SK-N-SH treated with all-trans-retinoic acid at 6 μM for 48 hours (cell line): ENCODE measurements around the gene TRIM33.

Source experiments
- ATAC-seq: fragments of 200-7000 bp; cut with Tn5 transposase; 3 replicates; pipeline ENCODE4 v1.9.1; 2020; ENCODE audit warnings: mild to moderate bottlenecking, moderate library complexity
- ARNTL ChIP-seq: fragments of 450-650 bp; formaldehyde crosslinking; IDR thresholded peaks from 2 replicates; pipeline ENCODE4 v1.5.0; 2020; ENCODE audit warnings: low read depth, mild to moderate bottlenecking, moderate library complexity, borderline replicate concordance
- BACH2 ChIP-seq: fragments of 250-450 bp; sonication (Bioruptor Pico); IDR thresholded peaks from 2 replicates; pipeline ENCODE4 v1.9.0; 2021; ENCODE audit warnings: mild to moderate bottlenecking, borderline replicate concordance
- CSDC2 ChIP-seq: fragments of 250-450 bp; sonication (Bioruptor Pico); IDR thresholded peaks from 2 replicates; pipeline ENCODE4 v1.5.0; 2020; ENCODE audit warnings: mild to moderate bottlenecking, moderate library complexity
- ESRRG ChIP-seq: fragments of 250-450 bp; sonication (Bioruptor Pico); IDR thresholded peaks from 2 replicates; pipeline ENCODE4 v1.6.1; 2021; ENCODE audit warnings: mild to moderate bottlenecking
- GLIS3 ChIP-seq: fragments of 250-450 bp; sonication (Bioruptor Pico); IDR thresholded peaks from 2 replicates; pipeline ENCODE4 v1.5.0; 2020; ENCODE audit warnings: mild to moderate bottlenecking, moderate library complexity
- ISL1 ChIP-seq: fragments of 250-450 bp; sonication (Bioruptor Pico); IDR thresholded peaks from 2 replicates; pipeline ENCODE4 v2.1.2; 2022; ENCODE audit warnings: mild to moderate bottlenecking, moderate library complexity
- OSR1 ChIP-seq: fragments of 250-450 bp; sonication (Bioruptor Pico); IDR thresholded peaks from 2 replicates; pipeline ENCODE4 v1.8.0; 2022; ENCODE audit warnings: moderate library complexity, mild to moderate bottlenecking, inconsistent platforms
- RARB ChIP-seq: fragments of 250-450 bp; sonication (Bioruptor Pico); IDR thresholded peaks from 2 replicates; pipeline ENCODE4 v1.8.0; 2021; ENCODE audit warnings: mild to moderate bottlenecking, moderate library complexity
- SNAI2 ChIP-seq: fragments of 250-450 bp; sonication (Bioruptor Pico); IDR thresholded peaks from 2 replicates; pipeline ENCODE4 v1.5.0; 2020; ENCODE audit warnings: mild to moderate bottlenecking, moderate library complexity
- TCF4 ChIP-seq: fragments of 250-450 bp; sonication (Bioruptor Pico); IDR thresholded peaks from 2 replicates; pipeline ENCODE4 v1.8.0; 2021; ENCODE audit warnings: mild to moderate bottlenecking, moderate library complexity, borderline replicate concordance
- TOX ChIP-seq: fragments of 250-450 bp; sonication (Bioruptor Pico); IDR thresholded peaks from 2 replicates; pipeline ENCODE4 v1.8.0; 2021; ENCODE audit warnings: mild to moderate bottlenecking, moderate library complexity, borderline replicate concordance
- ZC3H10 ChIP-seq: fragments of 250-450 bp; sonication (Bioruptor Pico); IDR thresholded peaks from 2 replicates; pipeline ENCODE4 v1.5.1; 2021; ENCODE audit warnings: mild to moderate bottlenecking, moderate library complexity
- ZFP3 ChIP-seq: fragments of 250-450 bp; sonication (Bioruptor Pico); IDR thresholded peaks from 2 replicates; pipeline ENCODE4 v1.5.0; 2020; ENCODE audit warnings: mild to moderate bottlenecking, moderate library complexity
- ZFP30 ChIP-seq: fragments of 450-650 bp; formaldehyde crosslinking; IDR thresholded peaks from 2 replicates; pipeline ENCODE4 v1.5.0; 2022; ENCODE audit warnings: mild to moderate bottlenecking, moderate library complexity
- ZNF565 ChIP-seq: fragments of 450-650 bp; formaldehyde crosslinking; conservative IDR thresholded peaks from 2 replicates; pipeline ENCODE4 v1.5.0; 2020; ENCODE audit warnings: low read depth, mild to moderate bottlenecking, moderate library complexity
- ZNF70 ChIP-seq: fragments of 450-650 bp; formaldehyde crosslinking; IDR thresholded peaks from 2 replicates; pipeline ENCODE4 v1.5.0; 2020; ENCODE audit warnings: mild to moderate bottlenecking, moderate library complexity
- ZNF8 ChIP-seq: fragments of 450-650 bp; formaldehyde crosslinking; IDR thresholded peaks from 2 replicates; pipeline ENCODE4 v1.5.0; 2020; ENCODE audit warnings: mild to moderate bottlenecking, moderate library complexity
- TF ChIP-seq, protein P1 (sequence below): fragments of 250-450 bp; sonication (Bioruptor Pico); IDR thresholded peaks from 2 replicates; pipeline ENCODE4 v1.5.0; 2020; ENCODE audit warnings: mild to moderate bottlenecking, moderate library complexity
- TF ChIP-seq, protein P2 (sequence below): fragments of 250-450 bp; sonication (Bioruptor Pico); IDR thresholded peaks from 2 replicates; pipeline ENCODE4 v1.5.1; 2021; ENCODE audit warnings: mild to moderate bottlenecking, moderate library complexity
- TF ChIP-seq, protein P3 (sequence below): fragments of 250-450 bp; sonication (Bioruptor Pico); IDR thresholded peaks from 2 replicates; pipeline ENCODE4 v1.8.0; 2020; ENCODE audit warnings: mild to moderate bottlenecking, moderate library complexity, borderline replicate concordance
- TF ChIP-seq, protein P4 (sequence below): fragments of 250-450 bp; sonication (Bioruptor Pico); IDR thresholded peaks from 2 replicates; pipeline ENCODE4 v1.5.1; 2020; ENCODE audit warnings: low read depth, mild to moderate bottlenecking, moderate library complexity
- TF ChIP-seq, protein P5 (sequence below): fragments of 250-450 bp; sonication (Bioruptor Pico); IDR thresholded peaks from 2 replicates; pipeline ENCODE4 v1.8.0; 2021; ENCODE audit warnings: low read depth, mild to moderate bottlenecking, moderate library complexity, borderline replicate concordance

The TRIM33 gene

DNA sequence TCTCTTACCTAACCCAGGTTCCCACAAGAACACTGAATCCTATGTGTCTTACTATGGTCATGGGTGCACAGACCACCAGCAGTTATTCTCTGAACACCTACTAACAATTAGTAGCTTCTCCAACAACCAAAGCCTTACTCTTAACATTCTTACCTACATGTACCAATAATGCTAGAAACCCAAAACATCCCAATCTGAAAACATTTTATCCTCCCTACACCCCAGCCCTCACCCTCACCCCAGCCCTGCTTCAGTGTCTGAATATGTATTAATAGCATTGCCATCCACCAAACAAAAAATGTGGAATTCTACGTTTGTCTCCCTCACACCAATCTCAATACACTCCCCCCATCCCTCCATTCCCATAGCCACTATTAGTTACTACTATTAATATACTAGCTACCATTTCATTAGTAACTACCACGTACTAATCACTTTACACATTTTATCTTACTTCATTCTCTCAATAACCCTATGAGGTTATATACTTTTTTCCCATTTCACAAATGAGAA is 2.6 kb downstream of the TRIM33 start:
- TF ChIP-seq ZFP30 (no peak), ZNF8 (CRISPR knock-in tag) (no peak), ZNF565 (CRISPR knock-in tag) (no peak), RARB (no peak), ARNTL (no peak)
- TF ChIP-seq, protein P1, sequence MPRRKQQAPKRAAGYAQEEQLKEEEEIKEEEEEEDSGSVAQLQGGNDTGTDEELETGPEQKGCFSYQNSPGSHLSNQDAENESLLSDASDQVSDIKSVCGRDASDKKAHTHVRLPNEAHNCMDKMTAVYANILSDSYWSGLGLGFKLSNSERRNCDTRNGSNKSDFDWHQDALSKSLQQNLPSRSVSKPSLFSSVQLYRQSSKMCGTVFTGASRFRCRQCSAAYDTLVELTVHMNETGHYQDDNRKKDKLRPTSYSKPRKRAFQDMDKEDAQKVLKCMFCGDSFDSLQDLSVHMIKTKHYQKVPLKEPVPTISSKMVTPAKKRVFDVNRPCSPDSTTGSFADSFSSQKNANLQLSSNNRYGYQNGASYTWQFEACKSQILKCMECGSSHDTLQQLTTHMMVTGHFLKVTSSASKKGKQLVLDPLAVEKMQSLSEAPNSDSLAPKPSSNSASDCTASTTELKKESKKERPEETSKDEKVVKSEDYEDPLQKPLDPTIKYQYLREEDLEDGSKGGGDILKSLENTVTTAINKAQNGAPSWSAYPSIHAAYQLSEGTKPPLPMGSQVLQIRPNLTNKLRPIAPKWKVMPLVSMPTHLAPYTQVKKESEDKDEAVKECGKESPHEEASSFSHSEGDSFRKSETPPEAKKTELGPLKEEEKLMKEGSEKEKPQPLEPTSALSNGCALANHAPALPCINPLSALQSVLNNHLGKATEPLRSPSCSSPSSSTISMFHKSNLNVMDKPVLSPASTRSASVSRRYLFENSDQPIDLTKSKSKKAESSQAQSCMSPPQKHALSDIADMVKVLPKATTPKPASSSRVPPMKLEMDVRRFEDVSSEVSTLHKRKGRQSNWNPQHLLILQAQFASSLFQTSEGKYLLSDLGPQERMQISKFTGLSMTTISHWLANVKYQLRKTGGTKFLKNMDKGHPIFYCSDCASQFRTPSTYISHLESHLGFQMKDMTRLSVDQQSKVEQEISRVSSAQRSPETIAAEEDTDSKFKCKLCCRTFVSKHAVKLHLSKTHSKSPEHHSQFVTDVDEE, result no peak
- no peak for ATAC-seq

DNA sequence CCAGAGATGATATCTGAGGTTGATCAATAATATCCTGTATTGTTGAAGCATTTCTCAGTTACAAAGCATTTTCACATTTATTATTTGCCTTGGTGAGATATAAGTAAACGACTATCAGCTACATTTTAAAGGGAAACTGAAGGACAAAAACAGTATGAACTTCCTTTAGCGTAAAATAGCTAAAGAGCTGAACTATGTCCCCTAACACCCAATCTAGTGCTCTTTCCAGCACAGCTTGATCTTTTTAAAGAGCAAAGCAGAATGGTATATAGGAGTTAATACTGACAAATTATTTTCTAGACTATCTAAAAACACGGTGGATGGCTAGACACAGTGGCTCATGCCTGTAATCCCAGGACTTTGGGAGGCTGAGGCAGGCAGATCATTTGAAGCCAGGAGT is 3.5 kb downstream of the TRIM33 start:
- ATAC-seq, result no peak
- TF ChIP-seq ARNTL (no peak), ZNF565 (CRISPR knock-in tag) (no peak), ISL1 (CRISPR knock-in tag) (no peak), GLIS3 (CRISPR knock-in tag) (no peak), TOX (CRISPR knock-in tag) (no peak), RARB (no peak), ZFP30 (no peak), CSDC2 (CRISPR knock-in tag) (no peak), ZC3H10 (CRISPR knock-in tag) (no peak), SNAI2 (CRISPR knock-in tag) (no peak), OSR1 (CRISPR knock-in tag) (no peak), TCF4 (CRISPR knock-in tag) (no peak), ESRRG (CRISPR knock-in tag) (no peak), BACH2 (no peak), ZFP3 (CRISPR knock-in tag) (no peak), ZNF70 (CRISPR knock-in tag) (no peak)
- TF ChIP-seq, protein P1, result no peak
- TF ChIP-seq, protein P2, sequence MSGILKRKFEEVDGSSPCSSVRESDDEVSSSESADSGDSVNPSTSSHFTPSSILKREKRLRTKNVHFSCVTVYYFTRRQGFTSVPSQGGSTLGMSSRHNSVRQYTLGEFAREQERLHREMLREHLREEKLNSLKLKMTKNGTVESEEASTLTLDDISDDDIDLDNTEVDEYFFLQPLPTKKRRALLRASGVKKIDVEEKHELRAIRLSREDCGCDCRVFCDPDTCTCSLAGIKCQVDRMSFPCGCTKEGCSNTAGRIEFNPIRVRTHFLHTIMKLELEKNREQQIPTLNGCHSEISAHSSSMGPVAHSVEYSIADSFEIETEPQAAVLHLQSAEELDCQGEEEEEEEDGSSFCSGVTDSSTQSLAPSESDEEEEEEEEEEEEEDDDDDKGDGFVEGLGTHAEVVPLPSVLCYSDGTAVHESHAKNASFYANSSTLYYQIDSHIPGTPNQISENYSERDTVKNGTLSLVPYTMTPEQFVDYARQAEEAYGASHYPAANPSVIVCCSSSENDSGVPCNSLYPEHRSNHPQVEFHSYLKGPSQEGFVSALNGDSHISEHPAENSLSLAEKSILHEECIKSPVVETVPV (CRISPR knock-in tag), result no peak
- TF ChIP-seq, protein P3, sequence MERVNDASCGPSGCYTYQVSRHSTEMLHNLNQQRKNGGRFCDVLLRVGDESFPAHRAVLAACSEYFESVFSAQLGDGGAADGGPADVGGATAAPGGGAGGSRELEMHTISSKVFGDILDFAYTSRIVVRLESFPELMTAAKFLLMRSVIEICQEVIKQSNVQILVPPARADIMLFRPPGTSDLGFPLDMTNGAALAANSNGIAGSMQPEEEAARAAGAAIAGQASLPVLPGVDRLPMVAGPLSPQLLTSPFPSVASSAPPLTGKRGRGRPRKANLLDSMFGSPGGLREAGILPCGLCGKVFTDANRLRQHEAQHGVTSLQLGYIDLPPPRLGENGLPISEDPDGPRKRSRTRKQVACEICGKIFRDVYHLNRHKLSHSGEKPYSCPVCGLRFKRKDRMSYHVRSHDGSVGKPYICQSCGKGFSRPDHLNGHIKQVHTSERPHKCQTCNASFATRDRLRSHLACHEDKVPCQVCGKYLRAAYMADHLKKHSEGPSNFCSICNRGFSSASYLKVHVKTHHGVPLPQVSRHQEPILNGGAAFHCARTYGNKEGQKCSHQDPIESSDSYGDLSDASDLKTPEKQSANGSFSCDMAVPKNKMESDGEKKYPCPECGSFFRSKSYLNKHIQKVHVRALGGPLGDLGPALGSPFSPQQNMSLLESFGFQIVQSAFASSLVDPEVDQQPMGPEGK (CRISPR knock-in tag), result no peak
- TF ChIP-seq, protein P4, sequence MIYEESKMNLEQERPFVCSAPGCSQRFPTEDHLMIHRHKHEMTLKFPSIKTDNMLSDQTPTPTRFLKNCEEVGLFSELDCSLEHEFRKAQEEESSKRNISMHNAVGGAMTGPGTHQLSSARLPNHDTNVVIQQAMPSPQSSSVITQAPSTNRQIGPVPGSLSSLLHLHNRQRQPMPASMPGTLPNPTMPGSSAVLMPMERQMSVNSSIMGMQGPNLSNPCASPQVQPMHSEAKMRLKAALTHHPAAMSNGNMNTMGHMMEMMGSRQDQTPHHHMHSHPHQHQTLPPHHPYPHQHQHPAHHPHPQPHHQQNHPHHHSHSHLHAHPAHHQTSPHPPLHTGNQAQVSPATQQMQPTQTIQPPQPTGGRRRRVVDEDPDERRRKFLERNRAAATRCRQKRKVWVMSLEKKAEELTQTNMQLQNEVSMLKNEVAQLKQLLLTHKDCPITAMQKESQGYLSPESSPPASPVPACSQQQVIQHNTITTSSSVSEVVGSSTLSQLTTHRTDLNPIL (CRISPR knock-in tag), result no peak

DNA sequence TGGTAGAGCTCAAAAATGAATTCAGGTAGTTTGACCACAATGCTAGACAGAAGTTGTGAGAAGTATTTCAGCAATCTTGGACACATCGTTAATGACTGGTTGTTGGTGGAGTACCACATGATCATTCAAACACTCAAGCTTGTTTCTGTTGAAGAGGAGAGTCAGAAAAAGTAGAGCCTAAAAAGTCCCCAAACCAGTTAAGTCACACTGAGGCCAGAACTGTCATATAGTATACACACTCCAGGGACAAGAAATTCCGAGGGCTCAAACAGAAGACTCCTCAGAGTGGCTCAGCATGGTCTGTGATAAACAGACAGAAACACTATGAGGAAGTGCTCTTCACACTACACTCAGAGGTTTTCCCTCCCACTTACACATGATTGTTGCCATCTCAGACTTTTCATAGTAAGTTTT is 5.8 kb downstream of the TRIM33 start:
- ATAC-seq, result no peak
- TF ChIP-seq ISL1 (CRISPR knock-in tag), result no peak
- no peak for TF ChIP-seq TOX (CRISPR knock-in tag)
- TF ChIP-seq ZNF565 (CRISPR knock-in tag), result no peak
- TF ChIP-seq BACH2, result no peak
- no peak for TF ChIP-seq ESRRG (CRISPR knock-in tag)
- no peak for TF ChIP-seq OSR1 (CRISPR knock-in tag)
- TF ChIP-seq ZNF70 (CRISPR knock-in tag), result no peak
- no peak for TF ChIP-seq ZNF8 (CRISPR knock-in tag)
- no peak for TF ChIP-seq ARNTL
- no peak for TF ChIP-seq ZFP30
- TF ChIP-seq, protein P2 (CRISPR knock-in tag), result no peak
- TF ChIP-seq ZFP3 (CRISPR knock-in tag), result no peak
- TF ChIP-seq, protein P4 (CRISPR knock-in tag), result no peak
- no peak for TF ChIP-seq SNAI2 (CRISPR knock-in tag)
- TF ChIP-seq, protein P5, sequence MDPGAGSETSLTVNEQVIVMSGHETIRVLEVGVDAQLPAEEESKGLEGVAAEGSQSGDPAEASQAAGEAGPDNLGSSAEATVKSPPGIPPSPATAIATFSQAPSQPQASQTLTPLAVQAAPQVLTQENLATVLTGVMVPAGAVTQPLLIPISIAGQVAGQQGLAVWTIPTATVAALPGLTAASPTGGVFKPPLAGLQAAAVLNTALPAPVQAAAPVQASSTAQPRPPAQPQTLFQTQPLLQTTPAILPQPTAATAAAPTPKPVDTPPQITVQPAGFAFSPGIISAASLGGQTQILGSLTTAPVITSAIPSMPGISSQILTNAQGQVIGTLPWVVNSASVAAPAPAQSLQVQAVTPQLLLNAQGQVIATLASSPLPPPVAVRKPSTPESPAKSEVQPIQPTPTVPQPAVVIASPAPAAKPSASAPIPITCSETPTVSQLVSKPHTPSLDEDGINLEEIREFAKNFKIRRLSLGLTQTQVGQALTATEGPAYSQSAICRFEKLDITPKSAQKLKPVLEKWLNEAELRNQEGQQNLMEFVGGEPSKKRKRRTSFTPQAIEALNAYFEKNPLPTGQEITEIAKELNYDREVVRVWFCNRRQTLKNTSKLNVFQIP (CRISPR knock-in tag), result no peak
- TF ChIP-seq TCF4 (CRISPR knock-in tag), result no peak
